ENCODE measurements around the gene TCF19. TPM values are rescaled to one million over a fixed set of nuclear protein-coding genes. Genes with fewer than 3 reads are reported as not detected.

Gene TCF19
- total RNA-seq, 1 donor from 2014 or later, result 17.3 TPM

- Mint-ChIP-seq H3K4me3 (no peak overlapping the region), H3K27ac (no peak overlapping the region), H3K27me3 (no peaks in the 10 kb centered on the region), H3K4me1 (peaks cover 3% of the 10 kb centered on the region), H3K36me3 (ENCODE audit: low read depth) (peaks cover 37% of the 10 kb centered on the region), H3K9me3 (no peaks in the 10 kb centered on the region)
- DNase-seq (no peak), ATAC-seq (ENCODE audit: low read depth) (no peak)
- intact Hi-C loops (cut with micrococcal nuclease), result no loop called here
- ChIA-PET CTCF (interaction anchor here (1.0 to 1.5 kb wide), 2 partner anchors 9 to 49 kb away, joined by 3 read pairs; no protein-coding TSS in a partner anchor), POLR2A (no interaction called here)
- no peak for TF ChIP-seq CTCF (IDR thresholded peaks at IDR 0.05)
These were observed 15.2 kb upstream of the TCF19 start for GRCh38 chr6:31143148-31143547.

GRCh38 chr6:31144296-31144969 lies 14.0 kb upstream of the TCF19 start:
- Mint-ChIP-seq H3K36me3 (ENCODE audit: low read depth) (peaks cover 41% of the 10 kb centered on the region), H3K27ac (no peak overlapping the region), H3K4me1 (peaks cover 3% of the 10 kb centered on the region), H3K9me3 (no peaks in the 10 kb centered on the region), H3K4me3 (no peak overlapping the region), H3K27me3 (no peaks in the 10 kb centered on the region)
- no peak for TF ChIP-seq CTCF (IDR thresholded peaks at IDR 0.05)
- DNase-seq (no peak), ATAC-seq (ENCODE audit: low read depth) (no peak)
- intact Hi-C loops (cut with micrococcal nuclease), result no loop called here
- ChIA-PET CTCF (interaction anchor here (0.8 to 3.1 kb wide), 5 partner anchors 10 to 222 kb away, joined by 3 to 10 read pairs (median 3); no protein-coding TSS in a partner anchor), POLR2A (no interaction called here)

DNA sequence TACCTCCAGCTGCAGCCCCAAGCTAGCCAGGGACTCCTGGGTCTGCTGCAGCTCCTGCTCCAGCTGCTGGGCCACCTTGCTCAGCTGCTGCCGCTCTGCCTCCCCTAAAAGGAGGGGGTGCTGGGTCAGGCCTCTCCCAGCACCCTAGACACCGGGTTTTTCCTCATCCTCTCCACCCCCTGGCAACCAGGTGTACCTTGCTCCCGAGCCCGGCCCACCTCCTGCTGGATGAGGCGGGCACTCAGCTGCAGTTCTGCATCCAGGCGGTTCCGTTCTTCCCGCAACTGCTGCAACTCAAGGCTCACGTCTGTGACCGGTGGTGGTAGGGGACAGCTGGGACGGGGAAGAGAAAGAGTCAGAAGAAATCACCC lies 13.4 kb upstream of the TCF19 start:
- intact Hi-C loops (cut with micrococcal nuclease), result no loop called here
- Mint-ChIP-seq H3K4me1 (peaks cover 3% of the 10 kb centered on the region), H3K9me3 (no peaks in the 10 kb centered on the region), H3K27ac (no peak overlapping the region), H3K36me3 (ENCODE audit: low read depth) (peaks cover 44% of the 10 kb centered on the region), H3K4me3 (no peak overlapping the region), H3K27me3 (no peaks in the 10 kb centered on the region)
- ATAC-seq (ENCODE audit: low read depth) (no peak), DNase-seq (no peak)
- no peak for TF ChIP-seq CTCF (IDR thresholded peaks at IDR 0.05)
- ChIA-PET POLR2A (interaction anchor here (1.0 kb wide), 1 partner anchor 14 kb away, joined by 4 read pairs; the partner anchor contains the start of gene TCF19), CTCF (interaction anchor here (0.8 to 3.1 kb wide), 3 partner anchors 16 to 299 kb away, joined by 3 to 10 read pairs (median 3); no protein-coding TSS in a partner anchor)

- H3K36me3 Mint-ChIP-seq (ENCODE audit: low read depth), result peaks cover 48% of the 10 kb centered on the region
- no peak overlapping the region for H3K4me3 Mint-ChIP-seq
- H3K4me1 Mint-ChIP-seq, result peaks cover 3% of the 10 kb centered on the region
- DNase-seq (no peak), ATAC-seq (ENCODE audit: low read depth) (no peak)
- H3K9me3 Mint-ChIP-seq, result no peaks in the 10 kb centered on the region
- no peak for TF ChIP-seq CTCF (IDR thresholded peaks at IDR 0.05)
- H3K27ac Mint-ChIP-seq, result no peak overlapping the region
- intact Hi-C loops (cut with micrococcal nuclease), result no loop called here
- ChIA-PET POLR2A (interaction anchor here (1.0 kb wide), 1 partner anchor 13 kb away, joined by 4 read pairs; the partner anchor contains the start of gene TCF19), CTCF (interaction anchor here (1.0 to 3.1 kb wide), 3 partner anchors 8 to 299 kb away, joined by 3 to 10 read pairs (median 3); no protein-coding TSS in a partner anchor)
- H3K27me3 Mint-ChIP-seq, result no peaks in the 10 kb centered on the region
These were observed 13.0 kb upstream of the TCF19 start for GRCh38 chr6:31145386-31145785.

GRCh38 chr6:31149827-31150447 lies 8.5 kb upstream of the TCF19 start:
- ATAC-seq (ENCODE audit: low read depth), result no peak

More at GRCh38 chr6:31149827-31150447, 8.5 kb upstream of the TCF19 start:
- ChIA-PET CTCF (interaction anchor here (0.6 kb wide), 1 partner anchor 737 kb away, joined by 3 read pairs; no protein-coding TSS in a partner anchor), POLR2A (interaction anchor here (0.6 kb wide), 1 partner anchor 250 kb away, joined by 7 read pairs; no protein-coding TSS in a partner anchor)
- Mint-ChIP-seq H3K9me3 (no peaks in the 10 kb centered on the region), H3K27ac (no peak overlapping the region), H3K27me3 (no peaks in the 10 kb centered on the region), H3K4me3 (no peak overlapping the region), H3K36me3 (ENCODE audit: low read depth) (peaks cover 55% of the 10 kb centered on the region), H3K4me1 (peaks cover 3% of the 10 kb centered on the region)
- no peak for DNase-seq
- intact Hi-C loops (cut with micrococcal nuclease), result no loop called here
- TF ChIP-seq CTCF (IDR thresholded peaks at IDR 0.05), result no peak

Measured in activated B cell treated with CpG ODN at 0.5 μM for 24 hours (primary cell).